GM19035 (cell line): ENCODE measurements around the gene TFG.

Source experiments
- ATAC-seq: cut with Tn5 transposase; IDR thresholded peaks from one replicate; pipeline ENCODE4 v1.9.1; 2021; ENCODE audit not compliant: unreplicated experiment

TFG gene

DNA sequence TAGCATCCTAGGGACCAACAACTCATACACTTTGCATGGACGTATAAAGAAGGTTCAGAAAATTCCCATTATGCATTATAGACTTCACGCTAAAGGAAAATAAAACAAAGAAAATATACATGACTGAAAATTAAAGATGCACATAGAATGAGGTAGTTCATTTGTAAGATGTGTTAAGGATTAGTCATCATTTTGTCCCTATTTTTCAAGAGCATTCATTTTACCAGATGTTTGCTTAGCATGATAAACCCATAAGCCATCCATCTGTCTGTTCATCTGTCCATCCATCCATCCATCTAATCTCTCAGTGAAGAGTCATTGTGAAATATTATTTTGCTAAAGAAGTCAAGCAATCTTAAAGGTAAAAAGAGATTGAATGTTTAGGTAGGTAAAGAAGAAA lies 80.3 kb downstream of the TFG start:
- ATAC-seq, result no peak

DNA sequence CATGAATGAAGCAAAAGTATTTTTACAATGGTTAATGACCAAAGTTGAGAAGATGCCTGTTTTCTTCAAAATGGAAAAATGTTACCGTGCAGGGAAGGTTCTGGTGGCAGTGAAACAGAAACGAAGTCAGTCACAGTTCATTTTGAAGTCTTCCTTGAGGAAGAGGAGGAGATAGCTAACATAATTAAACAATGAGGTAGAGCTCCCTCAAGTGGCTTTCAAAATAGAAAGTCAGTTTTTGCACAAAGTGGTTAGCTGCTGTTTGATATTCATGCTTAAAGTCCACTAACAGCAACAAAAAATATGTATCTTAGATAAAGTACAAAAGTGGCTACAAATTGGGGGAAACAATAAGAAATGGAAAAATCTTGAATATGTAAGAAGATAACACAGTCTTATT lies 87.3 kb downstream of the TFG start:
- ATAC-seq, result no peak

DNA sequence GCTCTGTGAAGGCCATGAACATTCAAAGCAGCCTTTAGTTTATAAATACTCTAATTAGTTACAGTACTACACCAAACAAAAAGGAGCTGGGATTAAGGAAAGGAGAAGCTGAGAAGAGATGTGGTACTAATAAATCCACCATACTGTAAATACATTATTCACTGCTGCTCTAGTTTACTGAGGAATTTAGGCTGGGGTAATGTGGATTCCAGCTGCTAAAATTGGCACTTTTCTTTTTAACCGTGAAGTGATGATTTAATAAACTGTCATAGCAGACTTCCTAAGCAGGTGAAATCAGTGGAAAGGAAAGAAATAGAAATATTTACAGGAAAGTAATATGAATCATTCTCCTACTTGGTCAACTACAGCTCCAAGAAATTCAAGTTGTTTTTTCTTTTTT lies 88.7 kb downstream of the TFG start:
- no peak for ATAC-seq
